RPMI8226 (cell line): Measurements from ENCODE around the gene PGRMC1.
"Not testable (repeated sequence)": the region's sequence is repeated elsewhere in the genome, so short reads cannot be mapped to it uniquely, and the experiment has no call there.

Source experiments
- DNase-seq: peaks from one replicate; pipeline ENCODE4 v3.0.0-alpha.2; 2015

PGRMC1 gene

GRCh38 chrX:119236623-119237561, 807 bp downstream of the PGRMC1 start:
- DNase-seq = peak; percentile 16

DNA sequence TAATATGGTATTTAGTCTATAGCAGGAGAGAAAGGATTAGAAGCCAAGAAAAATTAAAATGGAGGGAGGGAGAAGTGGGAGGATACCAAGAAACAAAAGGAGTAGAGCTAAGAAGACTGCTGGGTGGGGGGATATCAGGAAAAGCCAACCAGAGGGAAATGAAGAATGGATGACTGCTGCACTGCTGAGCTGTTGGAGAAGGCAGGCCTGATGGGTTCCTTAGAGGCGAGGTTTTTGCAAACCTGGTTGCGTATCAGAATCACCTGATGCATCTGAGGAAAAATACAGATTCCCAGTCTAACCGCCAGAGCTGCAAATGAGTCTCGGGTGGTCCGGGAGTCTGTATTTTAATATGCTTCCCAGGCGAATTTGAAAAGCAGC, 1.5 kb downstream of the PGRMC1 start:
- no peak for DNase-seq

DNA sequence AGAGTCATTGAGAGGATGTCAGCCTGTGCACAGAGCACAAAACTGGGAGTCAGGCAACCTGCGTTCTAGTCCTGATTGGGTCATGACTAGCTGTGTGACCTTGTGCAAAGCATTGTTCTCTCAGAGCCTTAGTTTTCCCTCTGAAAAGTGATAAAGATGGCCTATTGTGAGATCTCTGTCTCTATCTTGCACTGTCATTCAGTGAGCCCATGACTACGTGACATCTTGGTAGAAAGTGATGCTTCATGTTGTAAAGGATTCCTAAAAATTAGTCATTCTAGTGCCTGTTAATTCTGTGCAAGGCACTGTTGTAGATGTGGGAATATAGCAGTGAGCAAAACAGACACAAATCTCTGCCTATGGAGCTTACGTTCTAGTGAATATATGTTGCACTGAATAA, 2.5 kb downstream of the PGRMC1 start:
- no peak for DNase-seq

GRCh38 chrX:119240356-119240755, 4.3 kb downstream of the PGRMC1 start:
- DNase-seq = no peak

DNA sequence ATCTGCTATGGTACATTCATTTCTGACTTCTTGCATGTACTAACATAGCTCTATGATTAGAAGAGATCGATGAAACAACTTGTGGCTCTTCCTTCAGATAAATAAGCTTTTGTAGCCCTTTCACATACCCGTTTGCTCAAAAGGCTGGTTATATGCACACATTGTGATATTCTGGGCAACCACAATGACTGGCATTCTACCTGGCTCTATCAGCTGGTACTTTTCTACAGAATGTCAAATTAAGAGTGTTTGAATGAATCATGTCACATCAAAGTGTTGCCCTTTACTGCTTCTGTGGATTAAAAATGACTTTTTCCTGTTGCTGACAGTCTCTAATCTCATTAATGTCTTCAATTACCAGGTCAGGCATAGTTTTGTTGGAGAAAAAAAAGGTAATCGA, 11.6 kb downstream of the PGRMC1 start:
- no peak for DNase-seq

DNA sequence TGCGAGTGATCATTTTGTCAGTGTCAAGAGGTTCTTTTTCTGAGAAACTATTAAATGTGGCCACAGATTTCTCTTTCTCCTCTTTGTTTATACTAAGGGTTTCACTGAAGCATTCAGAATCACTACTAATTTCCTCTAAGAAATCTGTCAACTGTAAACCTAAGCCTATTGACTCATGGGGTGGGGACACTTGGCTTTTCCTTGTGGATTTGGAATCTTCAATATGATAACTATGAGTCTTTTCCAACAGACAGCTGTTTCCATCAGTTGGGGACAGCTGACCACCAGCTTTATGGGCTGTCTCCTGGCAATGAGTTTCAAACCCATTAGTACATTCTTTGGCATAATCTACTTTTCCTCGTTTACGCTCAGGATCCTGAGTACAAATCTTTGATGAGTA, 13.8 kb downstream of the PGRMC1 start:
- no peak for DNase-seq

- no peak for DNase-seq
These were observed 15.3 kb downstream of the PGRMC1 start for GRCh38 chrX:119251386-119251785.

DNA sequence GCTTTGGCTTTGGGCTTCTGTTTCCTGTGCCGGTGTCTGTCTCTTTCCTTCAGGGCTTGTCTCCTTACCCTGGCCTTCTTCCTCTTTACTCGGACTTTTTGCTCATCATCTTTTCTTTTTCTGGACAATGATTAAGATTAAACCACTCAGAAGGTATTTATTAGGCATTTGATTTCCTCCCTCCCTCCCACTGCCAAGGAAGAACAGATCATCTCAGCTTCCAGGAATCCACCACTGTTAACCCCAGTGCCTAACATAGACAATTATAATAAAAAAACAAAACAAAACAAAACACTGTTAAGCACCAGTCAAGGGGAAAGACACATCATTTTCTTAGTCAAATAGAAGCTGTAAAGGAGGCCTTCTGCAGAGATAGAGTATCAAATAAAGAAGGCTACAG, 16.6 kb downstream of the PGRMC1 start:
- DNase-seq = no peak

DNA sequence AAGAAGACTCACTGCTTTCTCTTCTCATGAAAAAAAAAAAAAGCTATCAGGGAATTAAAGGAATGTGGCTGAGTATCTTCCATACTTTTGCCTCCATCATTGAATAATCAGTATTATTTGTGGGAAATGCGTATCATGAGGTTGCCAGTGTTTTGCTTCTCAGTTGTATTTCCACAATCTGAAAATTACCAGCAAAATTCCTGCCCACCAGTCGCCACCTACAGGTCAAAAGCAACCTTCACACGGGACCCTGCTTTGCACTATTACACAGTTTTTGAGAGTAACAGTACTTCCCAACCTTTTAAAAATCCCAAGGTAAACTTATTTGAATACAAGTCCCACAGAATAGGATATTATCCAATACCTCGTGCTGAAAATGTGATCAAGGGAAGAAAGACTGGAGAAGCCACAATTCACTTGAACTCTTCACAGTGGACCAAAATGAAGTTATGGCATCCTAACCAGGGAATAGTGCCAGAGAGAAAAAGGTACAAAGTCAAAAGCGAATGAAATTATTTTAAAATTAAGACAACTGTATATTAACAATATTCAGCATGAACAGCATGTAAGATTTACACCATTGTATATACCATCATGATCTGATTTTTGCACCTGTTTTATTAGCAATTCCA, 30.4 kb downstream of the PGRMC1 start:
- DNase-seq = peak; percentile 14

GRCh38 chrX:119267115-119267514, 31.0 kb downstream of the PGRMC1 start:
- DNase-seq = not testable (repeated sequence)

DNA sequence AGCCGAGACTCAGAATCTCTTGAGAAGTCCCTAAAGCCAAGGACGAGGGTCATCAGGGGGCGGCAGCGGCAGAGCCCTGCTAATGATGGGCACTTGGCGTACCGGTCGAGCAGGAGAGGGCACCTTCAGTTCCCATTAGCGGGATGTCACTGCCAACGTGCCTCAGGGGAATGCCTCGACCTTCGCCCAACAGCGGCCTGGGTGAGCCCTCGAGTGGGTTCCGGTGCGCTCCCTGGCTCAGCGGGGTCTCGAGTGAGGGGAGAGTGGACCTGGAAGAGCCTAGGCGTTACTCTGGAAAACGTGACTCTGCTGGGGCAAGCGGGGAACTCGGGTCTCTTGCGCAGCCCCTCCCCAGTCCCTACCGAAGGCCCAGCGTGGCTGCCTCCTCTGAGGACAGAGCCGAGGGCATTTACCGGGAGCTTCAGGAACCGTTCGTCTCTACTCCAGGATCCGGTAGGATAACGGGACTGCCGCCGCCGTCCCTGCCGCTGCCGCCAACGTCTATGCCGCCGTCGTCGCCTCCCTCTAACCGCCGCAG, 36.9 kb downstream of the PGRMC1 start:
- DNase-seq = no peak

DNA sequence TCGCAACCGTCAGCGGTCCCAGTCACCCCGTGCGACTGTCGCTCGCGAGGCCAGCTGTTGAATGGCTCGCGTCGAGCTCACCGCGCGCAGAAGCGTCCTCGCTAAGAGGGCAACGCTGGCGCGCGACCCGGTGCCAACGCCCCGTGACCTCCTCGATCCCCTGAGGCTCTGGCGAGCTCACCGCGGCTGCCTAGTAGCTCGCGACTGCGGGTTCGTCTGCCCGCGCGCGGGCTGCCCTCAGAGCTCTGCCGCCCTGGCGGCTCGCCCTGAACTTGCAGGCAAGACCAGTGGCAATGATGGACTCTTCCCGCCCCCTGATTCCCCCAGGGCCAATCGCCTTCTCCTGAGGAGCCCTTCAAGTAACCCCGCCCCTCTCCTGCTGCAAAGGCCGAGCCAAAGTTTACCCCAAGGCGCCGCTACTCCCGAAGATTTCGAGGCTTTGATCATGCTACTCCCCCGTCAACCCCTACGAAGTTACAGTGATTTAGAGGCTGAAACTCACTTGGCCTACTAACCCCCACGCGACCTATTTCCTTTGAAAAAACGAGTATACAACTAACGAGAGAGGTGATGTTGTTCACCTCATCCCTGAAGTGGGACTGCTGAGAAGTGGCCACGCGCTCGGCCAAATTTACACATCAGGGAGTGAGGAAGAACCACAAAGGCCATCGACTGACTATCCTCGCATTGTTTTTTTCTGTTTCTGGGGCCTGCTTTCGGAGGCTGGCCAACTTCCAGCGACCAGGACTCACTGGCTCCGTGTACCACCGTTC, 37.5 kb downstream of the PGRMC1 start:
- no peak for DNase-seq

DNA sequence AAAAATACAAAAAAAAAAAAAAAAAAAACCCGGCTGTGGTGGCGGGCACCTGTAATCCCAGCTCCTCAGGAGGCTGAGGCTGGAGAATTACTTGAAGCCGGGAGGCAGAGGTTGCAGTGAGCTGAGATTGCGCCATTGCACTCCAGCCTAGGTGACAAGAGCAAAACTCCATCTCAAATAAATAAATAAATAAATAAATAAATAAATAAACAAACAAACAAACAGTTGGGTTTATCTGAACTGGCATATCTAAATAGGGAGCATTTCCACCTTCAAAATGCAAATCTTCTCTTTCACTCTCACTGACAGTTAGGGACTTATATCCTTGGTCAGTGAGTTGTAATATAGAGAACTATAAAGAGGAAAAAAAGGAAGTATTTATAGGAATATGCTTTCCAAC, 46.3 kb downstream of the PGRMC1 start:
- DNase-seq = not testable (repeated sequence)

- no peak for DNase-seq
These were observed 52.9 kb downstream of the PGRMC1 start for GRCh38 chrX:119288890-119289393.

GRCh38 chrX:119290476-119290875, 54.4 kb downstream of the PGRMC1 start:
- DNase-seq = no peak

- not testable (repeated sequence) for DNase-seq
These were observed 55.2 kb downstream of the PGRMC1 start for GRCh38 chrX:119291246-119291645.

DNA sequence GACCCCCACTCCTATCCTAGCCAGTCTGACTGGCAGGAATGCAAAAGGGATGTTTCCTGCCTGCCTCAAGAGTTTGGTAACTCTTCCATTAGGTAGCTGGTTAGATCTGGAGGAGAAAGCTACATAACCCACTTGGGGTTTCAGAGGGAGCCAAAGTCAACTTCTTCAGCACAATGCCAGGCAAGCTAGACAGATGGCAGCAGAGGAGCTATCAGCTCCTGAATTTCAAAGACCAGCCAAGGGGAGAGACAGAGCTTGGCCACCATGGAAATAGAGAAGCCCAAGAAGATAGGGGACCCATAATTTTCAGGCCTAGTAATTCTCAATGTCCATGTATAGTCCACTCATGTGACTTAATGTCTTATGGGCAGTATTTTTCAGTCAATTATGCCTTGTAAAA, 56.4 kb downstream of the PGRMC1 start:
- no peak for DNase-seq
